ENCODE measurements around the gene GUCY1A1. TPM values are rescaled to one million over a fixed set of nuclear protein-coding genes. Genes with fewer than 3 reads are reported as not detected.

The GUCY1A1 gene
- total RNA-seq, 1 experiment from 2014 or later: 23.6 TPM

- peaks cover 12% of the 10 kb centered on the region for H3K36me3 Mint-ChIP-seq (ENCODE audit: insufficient read depth, unreplicated experiment)
- H3K4me1 Mint-ChIP-seq (ENCODE audit: low read depth, unreplicated experiment): peaks cover 14% of the 10 kb centered on the region
- DNase-seq: no peak
- no TSS peak for BruUV-seq (replicated peaks)
- H3K27me3 Mint-ChIP-seq (ENCODE audit: unreplicated experiment): no peaks in the 10 kb centered on the region
- H3K27ac Mint-ChIP-seq (ENCODE audit: unreplicated experiment): no peak overlapping the region
- CTCF ChIA-PET: no interaction called here
- no peak overlapping the region for H3K4me3 Mint-ChIP-seq (ENCODE audit: low read depth, unreplicated experiment)
- no peak for TF ChIP-seq CTCF (IDR thresholded peaks at IDR 0.05; ENCODE audit: unreplicated experiment)
- H3K9me3 Mint-ChIP-seq (ENCODE audit: low read depth, unreplicated experiment): no peaks in the 10 kb centered on the region
- intact Hi-C loops (cut with micrococcal nuclease; ENCODE audit: unreplicated experiment): loop anchor here (5.0 kb wide), 1 partner anchor 95 kb away; the partner anchor contains the start of gene GUCY1A1
These were observed 95.3 kb downstream of the GUCY1A1 start for GRCh38 chr4:155761916-155762315.

- H3K4me3 Mint-ChIP-seq (ENCODE audit: low read depth, unreplicated experiment): no peak overlapping the region
- H3K27me3 Mint-ChIP-seq (ENCODE audit: unreplicated experiment): no peaks in the 10 kb centered on the region
- H3K36me3 Mint-ChIP-seq (ENCODE audit: insufficient read depth, unreplicated experiment): peaks cover 12% of the 10 kb centered on the region
- H3K9me3 Mint-ChIP-seq (ENCODE audit: low read depth, unreplicated experiment): no peaks in the 10 kb centered on the region
- intact Hi-C loops (cut with micrococcal nuclease; ENCODE audit: unreplicated experiment): loop anchor here (5.0 kb wide), 1 partner anchor 95 kb away; the partner anchor contains the start of gene GUCY1A1
- no peak overlapping the region for H3K27ac Mint-ChIP-seq (ENCODE audit: unreplicated experiment)
- no peak for DNase-seq
- TF ChIP-seq CTCF (IDR thresholded peaks at IDR 0.05; ENCODE audit: unreplicated experiment): no peak
- no TSS peak for BruUV-seq (replicated peaks)
- CTCF ChIA-PET: no interaction called here
- peaks cover 14% of the 10 kb centered on the region for H3K4me1 Mint-ChIP-seq (ENCODE audit: low read depth, unreplicated experiment)
These were observed 95.7 kb downstream of the GUCY1A1 start for GRCh38 chr4:155762334-155762733.

- Mint-ChIP-seq H3K4me3 (ENCODE audit: low read depth, unreplicated experiment) (no peak overlapping the region), H3K27me3 (ENCODE audit: unreplicated experiment) (no peaks in the 10 kb centered on the region), H3K36me3 (ENCODE audit: insufficient read depth, unreplicated experiment) (peaks cover 11% of the 10 kb centered on the region), H3K4me1 (ENCODE audit: low read depth, unreplicated experiment) (peaks cover 4% of the 10 kb centered on the region), H3K9me3 (ENCODE audit: low read depth, unreplicated experiment) (no peaks in the 10 kb centered on the region), H3K27ac (ENCODE audit: unreplicated experiment) (no peak overlapping the region)
- no peak for DNase-seq
- no TSS peak for BruUV-seq (replicated peaks)
- intact Hi-C loops (cut with micrococcal nuclease; ENCODE audit: unreplicated experiment): loop anchor here (5.0 kb wide), 1 partner anchor 96 kb away; the partner anchor contains the start of gene GUCY1A1
- CTCF ChIA-PET: no interaction called here
- TF ChIP-seq CTCF (IDR thresholded peaks at IDR 0.05; ENCODE audit: unreplicated experiment): no peak
These were observed 96.9 kb downstream of the GUCY1A1 start for GRCh38 chr4:155763551-155763950.

GRCh38 chr4:155765149-155765548, 98.5 kb downstream of the GUCY1A1 start:
- no peaks in the 10 kb centered on the region for H3K9me3 Mint-ChIP-seq (ENCODE audit: low read depth, unreplicated experiment)
- H3K4me3 Mint-ChIP-seq (ENCODE audit: low read depth, unreplicated experiment): no peak overlapping the region
- no peaks in the 10 kb centered on the region for H3K27me3 Mint-ChIP-seq (ENCODE audit: unreplicated experiment)
- H3K4me1 Mint-ChIP-seq (ENCODE audit: low read depth, unreplicated experiment): no peaks in the 10 kb centered on the region
- no TSS peak for BruUV-seq (replicated peaks)
- DNase-seq: no peak
- H3K36me3 Mint-ChIP-seq (ENCODE audit: insufficient read depth, unreplicated experiment): no peaks in the 10 kb centered on the region
- no peak overlapping the region for H3K27ac Mint-ChIP-seq (ENCODE audit: unreplicated experiment)
- CTCF ChIA-PET: no interaction called here
- no peak for TF ChIP-seq CTCF (IDR thresholded peaks at IDR 0.05; ENCODE audit: unreplicated experiment)
- intact Hi-C loops (cut with micrococcal nuclease; ENCODE audit: unreplicated experiment): no loop called here

All from Calu3 (cell line).